ENCODE results near the gene AFG1L. TPM values are rescaled to one million over a fixed set of nuclear protein-coding genes. Genes with fewer than 3 reads are reported as not detected.

The AFG1L gene
- total RNA-seq, 6 experiments from 2014 or later, result 4.8 to 5.7 (median 5.3) TPM

DNA sequence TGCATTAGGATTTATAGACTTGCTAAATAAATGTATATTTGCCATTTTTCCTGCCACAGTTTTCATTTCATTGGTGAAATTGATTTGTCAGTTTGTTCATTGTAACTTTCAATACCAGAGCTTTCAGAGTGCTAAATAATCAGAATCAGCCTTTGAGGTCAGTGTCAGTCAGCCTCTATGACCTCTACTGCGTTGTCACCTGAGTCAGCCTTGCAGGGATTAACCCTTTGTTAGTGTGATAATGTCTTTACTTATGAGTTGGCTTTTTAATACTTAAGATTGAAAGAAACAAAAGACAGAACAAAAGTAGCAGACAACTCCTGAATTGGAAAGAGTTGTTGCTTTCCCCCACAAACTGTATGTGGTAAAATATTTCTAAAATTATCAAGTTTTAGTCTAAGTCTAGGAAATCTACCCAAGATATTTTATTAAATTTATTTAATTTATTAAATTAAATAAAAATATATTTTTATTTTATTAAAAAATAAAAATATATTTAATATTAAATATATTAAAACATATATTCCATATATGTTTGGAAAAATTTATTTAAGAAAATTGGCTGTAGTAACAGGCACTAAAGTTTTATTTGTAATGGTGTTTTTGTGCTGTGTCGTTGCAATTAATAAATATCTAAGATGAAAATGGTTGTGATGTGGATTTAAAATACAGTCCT, 125.2 kb downstream of the AFG1L start:
- H3K4me3 Mint-ChIP-seq, result no peak overlapping the region
- no peak for DNase-seq
- no peaks in the 10 kb centered on the region; the same call in 1 of the 2 replicates for H3K9me3 Mint-ChIP-seq
- H3K36me3 Mint-ChIP-seq (ENCODE audit: low read depth), result 0 out of 2 replicates have a peak, but pooled peaks cover 3% of the 10 kb centered on the region
- no peaks in the 10 kb centered on the region for H3K4me1 Mint-ChIP-seq (ENCODE audit: low read depth)
- H3K27me3 Mint-ChIP-seq (ENCODE audit: insufficient read depth), result no peaks in the 10 kb centered on the region; the same call in 1 of the 2 replicates
- no peak overlapping the region for H3K27ac Mint-ChIP-seq
- TF ChIP-seq, protein P1, sequence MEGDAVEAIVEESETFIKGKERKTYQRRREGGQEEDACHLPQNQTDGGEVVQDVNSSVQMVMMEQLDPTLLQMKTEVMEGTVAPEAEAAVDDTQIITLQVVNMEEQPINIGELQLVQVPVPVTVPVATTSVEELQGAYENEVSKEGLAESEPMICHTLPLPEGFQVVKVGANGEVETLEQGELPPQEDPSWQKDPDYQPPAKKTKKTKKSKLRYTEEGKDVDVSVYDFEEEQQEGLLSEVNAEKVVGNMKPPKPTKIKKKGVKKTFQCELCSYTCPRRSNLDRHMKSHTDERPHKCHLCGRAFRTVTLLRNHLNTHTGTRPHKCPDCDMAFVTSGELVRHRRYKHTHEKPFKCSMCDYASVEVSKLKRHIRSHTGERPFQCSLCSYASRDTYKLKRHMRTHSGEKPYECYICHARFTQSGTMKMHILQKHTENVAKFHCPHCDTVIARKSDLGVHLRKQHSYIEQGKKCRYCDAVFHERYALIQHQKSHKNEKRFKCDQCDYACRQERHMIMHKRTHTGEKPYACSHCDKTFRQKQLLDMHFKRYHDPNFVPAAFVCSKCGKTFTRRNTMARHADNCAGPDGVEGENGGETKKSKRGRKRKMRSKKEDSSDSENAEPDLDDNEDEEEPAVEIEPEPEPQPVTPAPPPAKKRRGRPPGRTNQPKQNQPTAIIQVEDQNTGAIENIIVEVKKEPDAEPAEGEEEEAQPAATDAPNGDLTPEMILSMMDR (IDR thresholded peaks at IDR 0.05), result no peak

DNA sequence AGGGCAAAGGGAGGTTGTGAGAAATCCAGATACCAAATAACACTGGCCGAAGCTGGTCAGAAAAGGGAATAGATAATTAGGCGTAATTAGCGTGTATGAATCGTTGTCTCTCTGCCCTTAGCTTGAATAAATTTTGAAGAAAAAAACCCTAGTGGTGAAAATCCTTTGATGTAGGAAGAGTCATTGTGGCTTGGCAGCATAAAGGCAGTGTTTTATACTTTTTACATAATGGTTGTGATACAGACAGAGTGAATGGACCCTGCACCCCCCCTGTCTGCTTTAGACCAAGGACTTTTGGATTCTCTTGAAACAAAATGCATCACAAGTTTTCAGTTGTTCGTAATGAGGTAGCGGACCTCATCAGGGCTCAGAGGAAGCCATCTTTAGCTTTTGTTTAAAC, 126.5 kb downstream of the AFG1L start:
- H3K4me3 Mint-ChIP-seq, result no peak overlapping the region
- DNase-seq, result no peak
- H3K36me3 Mint-ChIP-seq (ENCODE audit: low read depth), result no peaks in the 10 kb centered on the region
- H3K27me3 Mint-ChIP-seq (ENCODE audit: insufficient read depth), result no peaks in the 10 kb centered on the region; the same call in 1 of the 2 replicates
- H3K9me3 Mint-ChIP-seq, result no peaks in the 10 kb centered on the region
- H3K4me1 Mint-ChIP-seq (ENCODE audit: low read depth), result no peaks in the 10 kb centered on the region
- H3K27ac Mint-ChIP-seq, result no peak overlapping the region
- TF ChIP-seq, protein P1 (IDR thresholded peaks at IDR 0.05), result no peak

DNA sequence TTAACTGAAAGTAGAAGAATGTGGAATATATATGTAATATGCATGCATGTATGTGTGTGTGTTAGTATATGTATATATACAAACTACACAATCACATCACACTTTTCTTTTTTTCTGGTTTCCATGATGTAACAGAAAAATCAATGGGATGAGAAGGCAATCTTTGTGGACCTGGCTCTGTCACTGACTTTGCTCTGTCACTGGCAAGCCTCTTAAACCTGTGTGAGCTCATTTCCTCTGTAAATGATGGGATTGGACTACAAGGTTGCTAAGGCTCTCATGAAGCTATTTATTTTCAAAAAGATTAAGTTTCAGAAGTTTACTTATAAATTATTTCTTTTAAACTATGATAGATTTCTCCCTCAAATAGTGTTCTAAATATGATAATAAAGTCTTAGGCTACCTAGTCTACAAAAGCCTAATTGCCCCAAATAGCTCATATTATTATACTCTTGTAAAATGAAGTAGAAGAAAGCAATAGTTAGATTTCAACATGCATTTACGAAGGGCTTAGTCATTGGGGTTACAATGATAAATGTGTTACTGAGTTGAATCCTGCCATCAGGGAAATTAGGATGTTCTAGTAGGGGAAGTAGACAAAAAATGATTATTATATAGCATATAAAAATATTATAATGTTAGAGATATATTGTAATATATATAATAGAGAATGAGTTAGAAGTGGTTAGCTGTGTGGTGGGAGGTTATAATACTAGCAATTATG, 129.3 kb downstream of the AFG1L start:
- DNase-seq, result no peak
- H3K36me3 Mint-ChIP-seq (ENCODE audit: low read depth), result no peaks in the 10 kb centered on the region
- H3K27ac Mint-ChIP-seq, result no peak overlapping the region
- TF ChIP-seq, protein P1 (IDR thresholded peaks at IDR 0.05), result no peak
- H3K27me3 Mint-ChIP-seq (ENCODE audit: insufficient read depth), result no peaks in the 10 kb centered on the region; the same call in 1 of the 2 replicates
- no peaks in the 10 kb centered on the region for H3K4me1 Mint-ChIP-seq (ENCODE audit: low read depth)
- H3K4me3 Mint-ChIP-seq, result no peak overlapping the region
- H3K9me3 Mint-ChIP-seq, result no peaks in the 10 kb centered on the region

DNA sequence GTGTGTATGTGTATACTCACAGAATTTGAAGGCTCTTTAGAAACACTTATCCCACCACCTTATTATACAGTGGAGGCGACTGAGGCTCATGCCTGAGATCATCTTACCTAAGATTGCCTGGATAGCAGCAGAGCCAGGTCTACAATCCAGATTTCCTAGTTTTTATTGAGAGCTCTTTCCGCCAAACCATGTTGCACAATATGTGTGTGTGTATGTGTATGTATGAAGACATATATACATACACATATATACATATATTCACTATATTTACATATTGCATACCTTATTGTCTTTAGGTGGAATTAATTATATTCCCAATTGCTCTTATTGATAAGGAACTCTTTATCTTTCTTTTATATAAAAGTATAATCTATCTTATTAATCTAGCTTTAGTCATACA, 130.6 kb downstream of the AFG1L start:
- Mint-ChIP-seq H3K27me3 (ENCODE audit: insufficient read depth) (no peaks in the 10 kb centered on the region; the same call in 1 of the 2 replicates), H3K4me3 (no peak overlapping the region), H3K9me3 (no peaks in the 10 kb centered on the region), H3K4me1 (ENCODE audit: low read depth) (no peaks in the 10 kb centered on the region), H3K36me3 (ENCODE audit: low read depth) (no peaks in the 10 kb centered on the region), H3K27ac (no peak overlapping the region)
- TF ChIP-seq, protein P1 (IDR thresholded peaks at IDR 0.05), result no peak
- DNase-seq, result no peak

DNA sequence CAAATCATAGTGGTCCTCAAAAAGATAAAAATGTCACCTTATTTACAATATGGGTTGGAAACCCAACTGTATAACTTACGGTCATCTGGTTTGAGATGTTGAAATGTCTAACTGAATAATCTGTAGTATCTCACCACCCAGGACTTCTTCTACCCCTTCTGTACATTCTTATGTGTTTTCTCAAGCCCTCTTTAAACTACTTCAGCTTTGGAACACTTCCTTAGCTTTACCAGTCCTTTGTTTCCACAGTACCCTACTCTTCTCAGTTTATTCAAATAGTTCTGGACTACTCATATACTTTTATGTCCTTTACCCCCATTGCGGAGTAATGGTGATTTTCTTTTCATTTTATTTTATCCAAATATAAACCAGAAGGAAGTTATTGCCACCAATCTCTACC, 137.3 kb downstream of the AFG1L start:
- TF ChIP-seq, protein P1 (IDR thresholded peaks at IDR 0.05), result no peak
- no peaks in the 10 kb centered on the region; the same call in 1 of the 2 replicates for H3K27me3 Mint-ChIP-seq (ENCODE audit: insufficient read depth)
- H3K36me3 Mint-ChIP-seq (ENCODE audit: low read depth), result no peaks in the 10 kb centered on the region
- no peaks in the 10 kb centered on the region; the same call in 1 of the 2 replicates for H3K4me1 Mint-ChIP-seq (ENCODE audit: low read depth)
- H3K4me3 Mint-ChIP-seq, result no peak overlapping the region
- H3K27ac Mint-ChIP-seq, result no peak overlapping the region
- DNase-seq, result no peak
- H3K9me3 Mint-ChIP-seq, result no peaks in the 10 kb centered on the region
